NCI-H2107 treated with DMSO at 0.1 percent for 48 hours (cell line): Measurements from ENCODE around the gene RPL22L1.
"Not testable (repeated sequence)": the region's sequence is repeated elsewhere in the genome, so short reads cannot be mapped to it uniquely, and the experiment has no call there.

ENCODE experiments used
- DNase-seq: peaks from one replicate; lab custom pipeline; 2025; ENCODE audit not compliant: unreplicated experiment; lab: John Stamatoyannopoulos, UW

Gene RPL22L1

GRCh38 chr3:170878688-170879087 is 8.7 kb upstream of the RPL22L1 start:
- not testable (repeated sequence) for DNase-seq

GRCh38 chr3:170877311-170877710 is 7.3 kb upstream of the RPL22L1 start:
- not testable (repeated sequence) for DNase-seq

GRCh38 chr3:170876537-170876936 is 6.5 kb upstream of the RPL22L1 start:
- no peak for DNase-seq

- no peak for DNase-seq
Measured at GRCh38 chr3:170869239-170869590, 780 bp downstream of the RPL22L1 start.

GRCh38 chr3:170868577-170869238 is 1.3 kb downstream of the RPL22L1 start:
- no peak for DNase-seq

- DNase-seq, result no peak
Measured at GRCh38 chr3:170867143-170867937, 2.7 kb downstream of the RPL22L1 start.

GRCh38 chr3:170866499-170866898 is 3.5 kb downstream of the RPL22L1 start:
- DNase-seq, result no peak

- no peak for DNase-seq
Measured at GRCh38 chr3:170865209-170866094, 4.5 kb downstream of the RPL22L1 start.

GRCh38 chr3:170864525-170865208 is 5.3 kb downstream of the RPL22L1 start:
- no peak for DNase-seq

GRCh38 chr3:170863816-170864215 is 6.2 kb downstream of the RPL22L1 start:
- no peak for DNase-seq

GRCh38 chr3:170862618-170863374 is 7.2 kb downstream of the RPL22L1 start:
- DNase-seq, result no peak

- DNase-seq, result no peak
Measured at GRCh38 chr3:170858599-170858998, 11.4 kb downstream of the RPL22L1 start.

- no peak for DNase-seq
Measured at GRCh38 chr3:170852324-170852723, 17.7 kb downstream of the RPL22L1 start.

GRCh38 chr3:170848292-170848917 is 21.6 kb downstream of the RPL22L1 start:
- peak; percentile 56 for DNase-seq

- DNase-seq, result no peak
Measured at GRCh38 chr3:170844377-170844776, 25.6 kb downstream of the RPL22L1 start.

GRCh38 chr3:170840291-170840859 is 29.6 kb downstream of the RPL22L1 start:
- DNase-seq, result no peak

GRCh38 chr3:170839518-170840100 is 30.4 kb downstream of the RPL22L1 start:
- DNase-seq, result no peak

GRCh38 chr3:170836491-170836890 is 33.5 kb downstream of the RPL22L1 start:
- DNase-seq, result no peak

GRCh38 chr3:170835336-170835735 is 34.7 kb downstream of the RPL22L1 start:
- DNase-seq, result peak; percentile 9
